Activated CD8-positive, alpha-beta T cell treated with anti-CD3 and anti-CD28 coated beads for 36 hours (primary cell): ENCODE data around the gene CSRNP3. TPM values are rescaled to one million over a fixed set of nuclear protein-coding genes. Genes with fewer than 3 reads are reported as not detected.

ENCODE experiments used
- ATAC-seq: fragments of 200-7000 bp; cut with Tn5 transposase; one replicate; pipeline ENCODE4 v1.10.0; 2021; ENCODE audit warnings: mild to moderate bottlenecking, moderate library complexity
- CTCF ChIA-PET: fragments of 350-600 bp; sonication (Branson Sonifier 250); formaldehyde crosslinking; loops from one replicate; lab custom pipeline; 2021; ENCODE audit warnings: antibody characterized with exemption; lab: Charles Lee
- POLR2A ChIA-PET: fragments of 350-600 bp; sonication (Branson Sonifier 250); formaldehyde crosslinking; loops from one replicate; lab custom pipeline; 2021; ENCODE audit warnings: antibody characterized with exemption; lab: Charles Lee
- DNase-seq: peaks from one replicate; pipeline ENCODE4 v3.0.0-alpha.2; 2020
- H3K27ac Mint-ChIP-seq: one replicate; pipeline ENCODE4 v1.8.0; 2021; ENCODE audit warnings: mild to moderate bottlenecking, mixed read lengths
- H3K27me3 Mint-ChIP-seq: one replicate; pipeline ENCODE4 v1.8.0; 2021; ENCODE audit warnings: mixed read lengths
- H3K36me3 Mint-ChIP-seq: one replicate; pipeline ENCODE4 v1.8.0; 2021; ENCODE audit warnings: low read depth, mixed read lengths
- H3K4me1 Mint-ChIP-seq: one replicate; pipeline ENCODE4 v1.8.0; 2021; ENCODE audit warnings: low read depth, mixed read lengths
- H3K4me3 Mint-ChIP-seq: one replicate; pipeline ENCODE4 v1.8.0; 2021; ENCODE audit warnings: mild to moderate bottlenecking, moderate library complexity, mixed read lengths
- H3K9me3 Mint-ChIP-seq: one replicate; pipeline ENCODE4 v1.8.0; 2021; ENCODE audit warnings: mixed read lengths
- intact Hi-C: fragments of 100-400 bp; cut with micrococcal nuclease; formaldehyde crosslinking; loops from one replicate; pipeline ENCODE4 v1.10.0; 2022
- total RNA-seq, 2 experiments: library from RNA; stranded (reverse); gene quantifications; one replicate each; pipeline ENCODE4 v1.2.3, GENCODE V29; 2021
- TF ChIP-seq, protein P1 (sequence below): fragments of 200-600 bp; IDR thresholded peaks from one replicate; pipeline ENCODE4 v1.8.0; 2022; ENCODE audit warnings: antibody characterized with exemption, mild to moderate bottlenecking

Gene CSRNP3
- total RNA-seq, 2 experiments from 2014 or later = not detected

DNA sequence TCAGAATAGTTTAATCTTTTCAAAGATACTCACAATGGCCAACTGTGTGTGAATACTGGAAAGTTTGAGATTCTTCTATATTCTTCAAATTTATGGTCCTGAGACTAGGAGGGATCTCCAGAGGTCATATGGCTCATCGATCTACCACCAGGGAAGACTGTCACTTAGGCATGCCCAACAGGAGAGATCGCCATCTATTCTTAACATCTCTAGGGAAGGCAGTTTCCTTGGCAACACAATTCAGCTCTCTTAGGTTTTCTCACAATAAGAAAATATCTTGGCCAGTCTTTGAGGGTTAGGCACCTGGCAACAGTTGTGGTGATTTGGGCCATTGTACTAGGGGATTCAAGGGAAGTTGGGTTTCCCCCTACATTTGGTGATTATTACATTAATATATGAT lies 217.3 kb downstream of the CSRNP3 start:
- H3K4me1 Mint-ChIP-seq = no peaks in the 10 kb centered on the region
- peaks cover 3% of the 10 kb centered on the region for H3K27me3 Mint-ChIP-seq
- CTCF ChIA-PET = no interaction called here
- H3K4me3 Mint-ChIP-seq = no peak overlapping the region
- H3K36me3 Mint-ChIP-seq = no peaks in the 10 kb centered on the region
- POLR2A ChIA-PET = no interaction called here
- intact Hi-C loops = no loop called here
- no peak for DNase-seq
- ATAC-seq = no peak
- TF ChIP-seq, protein P1, sequence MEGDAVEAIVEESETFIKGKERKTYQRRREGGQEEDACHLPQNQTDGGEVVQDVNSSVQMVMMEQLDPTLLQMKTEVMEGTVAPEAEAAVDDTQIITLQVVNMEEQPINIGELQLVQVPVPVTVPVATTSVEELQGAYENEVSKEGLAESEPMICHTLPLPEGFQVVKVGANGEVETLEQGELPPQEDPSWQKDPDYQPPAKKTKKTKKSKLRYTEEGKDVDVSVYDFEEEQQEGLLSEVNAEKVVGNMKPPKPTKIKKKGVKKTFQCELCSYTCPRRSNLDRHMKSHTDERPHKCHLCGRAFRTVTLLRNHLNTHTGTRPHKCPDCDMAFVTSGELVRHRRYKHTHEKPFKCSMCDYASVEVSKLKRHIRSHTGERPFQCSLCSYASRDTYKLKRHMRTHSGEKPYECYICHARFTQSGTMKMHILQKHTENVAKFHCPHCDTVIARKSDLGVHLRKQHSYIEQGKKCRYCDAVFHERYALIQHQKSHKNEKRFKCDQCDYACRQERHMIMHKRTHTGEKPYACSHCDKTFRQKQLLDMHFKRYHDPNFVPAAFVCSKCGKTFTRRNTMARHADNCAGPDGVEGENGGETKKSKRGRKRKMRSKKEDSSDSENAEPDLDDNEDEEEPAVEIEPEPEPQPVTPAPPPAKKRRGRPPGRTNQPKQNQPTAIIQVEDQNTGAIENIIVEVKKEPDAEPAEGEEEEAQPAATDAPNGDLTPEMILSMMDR = no peak
- no peaks in the 10 kb centered on the region for H3K9me3 Mint-ChIP-seq
- H3K27ac Mint-ChIP-seq = no peak overlapping the region

DNA sequence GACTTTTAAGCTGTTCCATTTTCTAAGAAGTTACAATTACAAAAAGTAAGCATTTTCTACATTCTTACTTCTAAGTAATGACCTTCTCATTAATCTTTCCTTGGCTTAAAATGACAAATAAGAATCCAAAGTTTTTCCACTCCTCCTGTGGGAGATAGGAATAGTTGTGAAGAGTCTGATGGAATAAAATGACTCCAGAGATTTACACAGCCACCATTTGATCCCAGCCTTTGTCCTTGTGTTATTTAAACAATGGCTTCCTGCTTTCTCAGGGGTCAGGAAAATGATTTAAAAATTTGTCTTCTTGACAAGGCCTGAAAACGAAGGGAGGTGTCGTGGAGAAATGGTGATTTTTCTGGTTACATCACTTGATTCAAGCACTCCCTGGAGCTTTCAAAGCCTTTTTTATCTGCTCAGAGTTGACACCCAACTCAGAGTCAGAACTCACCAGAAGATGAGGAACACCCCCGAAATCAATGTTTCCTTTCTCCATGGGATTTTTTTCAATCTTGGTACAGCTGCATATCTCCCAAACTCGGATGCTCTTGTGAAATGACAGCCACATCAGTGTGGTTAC lies 218.0 kb downstream of the CSRNP3 start:
- ChIA-PET CTCF (no interaction called here), POLR2A (no interaction called here)
- Mint-ChIP-seq H3K27ac (no peak overlapping the region), H3K4me1 (no peaks in the 10 kb centered on the region), H3K9me3 (no peaks in the 10 kb centered on the region), H3K27me3 (peaks cover 3% of the 10 kb centered on the region), H3K36me3 (no peaks in the 10 kb centered on the region), H3K4me3 (no peak overlapping the region)
- TF ChIP-seq, protein P1 = no peak
- intact Hi-C loops = no loop called here
- ATAC-seq (no peak), DNase-seq (no peak)

DNA sequence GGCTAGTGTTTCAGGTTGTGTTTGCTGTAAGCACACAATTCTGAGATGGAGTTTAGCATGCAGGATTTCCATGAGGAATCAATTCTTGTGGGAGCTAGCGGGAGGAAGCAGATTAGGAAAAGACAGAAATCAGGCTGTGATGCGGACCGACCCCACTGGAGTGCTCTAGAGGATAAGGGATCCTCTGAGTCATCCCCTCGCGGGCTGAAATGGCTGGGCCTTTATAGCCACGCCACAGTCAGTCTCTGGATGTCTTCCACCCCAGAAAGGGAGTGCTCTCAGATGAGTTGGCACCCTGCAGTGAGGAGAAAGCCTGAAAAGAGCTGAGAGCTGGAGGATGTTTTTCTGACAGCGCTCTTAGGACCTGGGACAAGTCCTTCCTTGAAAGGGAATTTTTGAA lies 222.1 kb downstream of the CSRNP3 start:
- ATAC-seq = no peak
- no peak overlapping the region for H3K4me3 Mint-ChIP-seq
- TF ChIP-seq, protein P1 = no peak
- H3K9me3 Mint-ChIP-seq = no peaks in the 10 kb centered on the region
- H3K27me3 Mint-ChIP-seq = peaks cover 4% of the 10 kb centered on the region
- H3K36me3 Mint-ChIP-seq = no peaks in the 10 kb centered on the region
- H3K27ac Mint-ChIP-seq = no peak overlapping the region
- H3K4me1 Mint-ChIP-seq = no peaks in the 10 kb centered on the region
- intact Hi-C loops = loop anchor here (10.0 kb wide), 1 partner anchor 287 kb away; no protein-coding TSS in a partner anchor
- DNase-seq = no peak
- POLR2A ChIA-PET = no interaction called here
- CTCF ChIA-PET = interaction anchor here (1.1 kb wide), 2 partner anchors 9 to 10 kb away, joined by 3 to 4 read pairs; no protein-coding TSS in a partner anchor

DNA sequence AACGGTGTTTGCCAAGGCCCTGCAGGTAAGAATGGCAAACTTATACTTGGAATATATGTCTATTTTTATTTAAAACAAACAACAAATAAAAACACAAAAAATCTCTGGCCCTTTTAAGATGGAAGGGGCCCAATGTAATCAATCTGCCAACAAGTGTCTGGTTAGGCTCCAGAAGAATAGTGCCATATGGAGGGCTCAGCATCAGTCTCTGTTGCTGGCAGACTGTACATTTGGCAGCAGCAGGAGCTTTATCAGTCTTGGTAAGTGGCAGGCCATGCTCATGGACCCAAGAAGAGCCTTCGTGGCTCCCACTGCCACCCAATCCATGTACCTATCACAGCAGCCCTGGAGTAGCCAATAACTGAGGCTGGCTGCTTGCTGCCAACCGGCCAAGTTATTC lies 223.4 kb downstream of the CSRNP3 start:
- DNase-seq (no peak), ATAC-seq (no peak)
- TF ChIP-seq, protein P1 = no peak
- Mint-ChIP-seq H3K27me3 (peaks cover 4% of the 10 kb centered on the region), H3K9me3 (no peaks in the 10 kb centered on the region), H3K4me3 (no peak overlapping the region), H3K36me3 (no peaks in the 10 kb centered on the region), H3K27ac (no peak overlapping the region), H3K4me1 (no peaks in the 10 kb centered on the region)
- intact Hi-C loops = loop anchor here (10.0 kb wide), 1 partner anchor 288 kb away; no protein-coding TSS in a partner anchor
- POLR2A ChIA-PET = no interaction called here
- CTCF ChIA-PET = interaction anchor here (0.7 kb wide), 1 partner anchor 171 kb away, joined by 3 read pairs; no protein-coding TSS in a partner anchor

DNA sequence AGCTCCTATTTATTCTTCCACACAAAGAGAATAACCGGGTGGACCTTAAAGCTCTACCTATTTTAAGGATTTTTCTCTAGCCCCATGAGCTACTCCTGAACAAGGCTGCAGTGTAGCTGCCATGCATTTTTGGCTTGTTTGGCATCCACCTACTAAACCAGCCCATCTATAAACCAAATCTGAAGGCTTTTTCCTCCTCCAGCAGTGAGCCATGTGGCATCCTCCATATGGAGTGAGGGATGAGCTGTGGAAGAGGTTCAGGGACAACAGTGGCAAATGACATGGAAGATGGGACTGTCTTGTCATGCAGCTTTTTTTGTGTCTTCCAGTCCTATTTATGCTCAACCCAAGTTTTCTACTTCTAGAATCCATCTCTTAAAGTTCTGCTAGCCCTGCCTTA lies 224.3 kb downstream of the CSRNP3 start:
- intact Hi-C loops = loop anchor here (10.0 kb wide), 1 partner anchor 289 kb away; no protein-coding TSS in a partner anchor
- DNase-seq (no peak), ATAC-seq (no peak)
- peaks cover 4% of the 10 kb centered on the region for H3K27me3 Mint-ChIP-seq
- ChIA-PET POLR2A (no interaction called here), CTCF (no interaction called here)
- H3K4me1 Mint-ChIP-seq = no peaks in the 10 kb centered on the region
- TF ChIP-seq, protein P1 = no peak
- no peak overlapping the region for H3K27ac Mint-ChIP-seq
- no peak overlapping the region for H3K4me3 Mint-ChIP-seq
- no peaks in the 10 kb centered on the region for H3K36me3 Mint-ChIP-seq
- H3K9me3 Mint-ChIP-seq = no peaks in the 10 kb centered on the region
